ENCODE measurements around the gene LDLRAD3.
"Not testable (repeated sequence)": the region's sequence is repeated elsewhere in the genome, so short reads cannot be mapped to it uniquely, and the experiment has no call there.

The LDLRAD3 gene

DNA sequence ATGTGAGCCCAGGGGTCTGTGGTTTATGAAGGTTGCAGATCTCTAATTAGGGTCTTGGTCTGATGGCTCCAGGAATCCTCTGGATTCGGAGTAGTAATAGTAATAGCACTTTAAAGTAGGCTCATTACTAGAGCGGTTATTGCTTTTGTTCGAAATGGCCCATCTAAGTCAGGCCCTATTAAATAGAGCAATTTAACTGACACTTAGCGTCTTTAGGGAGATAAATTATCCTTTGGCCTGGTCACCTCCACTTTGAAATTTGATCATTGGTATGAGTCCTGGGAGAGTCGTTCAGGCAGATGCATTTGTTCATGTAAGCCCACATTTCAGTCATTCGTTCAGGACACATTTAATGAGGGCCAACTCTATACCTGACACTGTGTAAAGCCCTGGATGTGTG lies 54.8 kb downstream of the LDLRAD3 start:
- DNase-seq, result no peak

DNA sequence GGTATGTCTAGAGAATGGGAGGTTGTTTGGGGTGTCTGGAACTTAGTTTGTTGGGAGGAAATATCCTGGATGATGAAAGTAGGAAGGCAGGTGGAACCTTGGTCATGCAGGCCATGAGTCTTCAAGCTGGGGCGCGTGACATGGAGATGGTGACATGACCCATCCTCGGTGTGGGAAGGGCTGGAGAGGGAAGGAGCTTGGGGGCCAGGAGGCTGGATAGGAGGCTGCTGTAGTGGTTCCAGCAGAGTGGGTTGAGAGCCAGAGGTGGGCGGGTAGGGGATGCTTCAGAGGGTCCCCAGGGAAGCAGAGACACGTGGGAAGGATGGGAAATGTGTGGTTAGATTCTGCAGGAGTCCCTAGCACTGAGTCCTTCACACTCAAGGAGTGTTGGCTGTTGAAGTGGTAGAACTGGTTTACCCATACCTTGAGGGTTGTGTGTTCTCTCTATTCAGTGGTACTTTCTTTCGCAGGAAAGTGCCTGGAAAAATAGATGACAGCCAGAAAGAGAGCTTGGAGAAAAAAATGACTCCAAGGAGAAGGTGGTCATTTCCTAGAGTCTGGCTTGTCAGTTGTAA lies 56.8 kb downstream of the LDLRAD3 start:
- no peak for DNase-seq

DNA sequence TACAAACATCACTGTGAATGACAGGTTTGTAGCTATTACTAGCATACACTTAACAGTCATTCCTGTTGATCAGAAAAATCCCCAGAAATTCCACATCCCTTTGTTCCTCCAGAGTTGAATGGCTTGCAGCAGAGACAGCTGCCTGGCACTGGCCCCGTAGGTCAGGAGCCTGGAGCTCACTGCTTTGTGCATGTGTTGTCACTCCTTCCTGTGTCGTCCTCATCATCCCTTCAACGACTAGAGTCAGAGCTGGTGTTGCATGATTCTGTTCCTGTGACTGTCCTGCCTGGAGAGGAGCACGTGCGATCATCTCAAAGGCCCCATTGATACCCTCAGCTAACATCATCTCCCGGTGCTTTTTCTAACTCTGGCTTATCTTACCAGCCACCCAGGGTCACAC lies 58.3 kb downstream of the LDLRAD3 start:
- DNase-seq, result no peak

DNA sequence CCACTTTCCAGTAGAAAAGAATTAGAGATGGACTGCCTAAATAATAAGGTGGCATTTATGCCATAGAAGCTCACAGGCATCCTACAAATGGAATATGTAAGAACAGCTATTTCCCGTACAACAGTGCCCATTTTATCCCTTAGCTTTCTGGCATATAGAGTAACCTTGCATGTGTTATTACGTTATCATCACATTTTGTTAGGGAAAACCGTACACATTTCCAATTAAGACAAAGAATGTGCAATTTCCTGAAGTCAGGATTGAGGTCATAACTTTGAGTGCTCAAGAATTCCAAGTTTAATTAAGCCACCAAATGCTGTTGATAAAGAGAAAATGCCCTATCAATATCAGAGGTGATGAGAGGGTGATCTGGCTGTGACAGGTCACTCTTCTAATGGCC lies 58.9 kb downstream of the LDLRAD3 start:
- DNase-seq, result no peak

DNA sequence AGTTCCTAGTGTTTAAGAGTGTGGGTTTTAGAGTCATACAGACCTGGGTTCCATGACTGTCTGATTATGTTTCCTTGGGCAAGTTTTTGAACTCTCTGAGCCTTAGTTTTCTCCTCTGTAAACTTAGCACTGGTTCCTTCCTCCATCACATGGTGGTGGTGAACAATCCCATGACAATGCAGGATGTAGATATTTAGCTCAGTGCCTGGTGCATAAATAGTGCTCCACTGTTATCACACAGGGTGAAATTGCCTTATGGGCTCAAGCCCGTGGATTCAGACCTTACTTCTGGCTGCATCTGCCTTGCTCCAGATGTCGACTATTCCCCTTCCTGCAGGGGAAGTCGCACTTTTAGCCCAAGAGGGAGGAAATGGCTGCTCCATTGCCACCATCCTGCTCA lies 62.7 kb downstream of the LDLRAD3 start:
- DNase-seq, result no peak

DNA sequence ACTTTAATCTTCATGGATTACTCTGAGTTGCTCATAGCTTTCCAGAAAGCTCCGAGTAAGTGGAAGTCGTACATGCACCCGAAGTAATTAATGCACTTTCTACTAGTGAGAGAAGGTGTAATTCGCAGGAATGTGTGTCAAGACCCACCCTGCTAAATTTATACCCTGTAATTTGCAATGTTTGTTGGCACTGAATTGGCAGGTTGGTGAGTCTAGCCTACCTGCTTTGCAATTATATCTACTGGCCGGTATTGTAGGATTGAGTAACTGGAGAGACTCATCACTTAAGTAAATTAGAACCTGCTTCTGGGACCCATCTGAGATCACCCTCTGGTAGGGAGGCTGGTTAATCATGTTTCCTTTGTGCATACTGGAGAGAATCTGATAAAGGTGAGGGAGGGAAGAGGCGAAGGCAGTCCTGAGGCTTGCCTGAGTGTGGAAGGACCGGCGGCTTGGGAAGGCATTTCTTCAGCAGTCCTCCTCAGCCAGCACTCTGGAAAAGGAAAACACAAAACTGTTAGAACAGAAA lies 63.3 kb downstream of the LDLRAD3 start:
- DNase-seq, result no peak

DNA sequence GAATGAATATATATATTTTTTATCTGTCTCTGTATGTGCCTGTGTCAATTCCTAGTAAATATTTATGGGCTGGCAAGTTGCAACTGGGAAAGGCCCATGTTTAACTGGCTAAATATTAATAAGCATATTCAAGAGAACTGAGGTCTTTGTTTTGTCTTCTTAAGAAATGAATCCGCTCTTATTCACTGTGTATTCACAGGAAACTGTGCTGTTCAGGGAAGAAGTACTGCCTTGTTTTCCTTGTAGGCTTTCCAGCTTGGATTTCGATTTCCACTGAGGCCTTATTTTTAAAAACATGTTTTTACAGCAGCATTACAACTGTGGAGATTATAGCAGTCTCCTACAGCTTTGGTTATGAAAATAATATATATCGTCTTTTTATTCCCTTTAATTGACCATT lies 64.7 kb downstream of the LDLRAD3 start:
- DNase-seq, result no peak

DNA sequence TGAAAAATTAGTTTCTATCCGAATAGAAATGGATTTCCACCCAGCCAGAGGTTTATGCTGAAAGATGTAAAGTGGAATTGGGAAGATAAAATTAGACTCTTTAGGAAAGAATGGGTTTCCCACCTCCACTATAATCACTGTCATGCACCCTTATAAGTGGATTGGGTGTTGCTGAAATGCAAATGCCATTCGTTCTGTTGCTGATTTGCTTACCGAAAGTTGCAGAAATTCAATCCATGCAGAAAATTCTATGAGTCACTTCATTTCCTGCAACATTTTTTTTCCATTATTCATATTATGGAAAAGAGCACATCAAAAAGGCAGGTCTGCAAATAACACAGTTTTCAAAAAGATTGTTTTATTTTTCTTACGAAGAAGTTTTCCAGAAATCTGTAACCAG lies 65.6 kb downstream of the LDLRAD3 start:
- DNase-seq, result no peak

DNA sequence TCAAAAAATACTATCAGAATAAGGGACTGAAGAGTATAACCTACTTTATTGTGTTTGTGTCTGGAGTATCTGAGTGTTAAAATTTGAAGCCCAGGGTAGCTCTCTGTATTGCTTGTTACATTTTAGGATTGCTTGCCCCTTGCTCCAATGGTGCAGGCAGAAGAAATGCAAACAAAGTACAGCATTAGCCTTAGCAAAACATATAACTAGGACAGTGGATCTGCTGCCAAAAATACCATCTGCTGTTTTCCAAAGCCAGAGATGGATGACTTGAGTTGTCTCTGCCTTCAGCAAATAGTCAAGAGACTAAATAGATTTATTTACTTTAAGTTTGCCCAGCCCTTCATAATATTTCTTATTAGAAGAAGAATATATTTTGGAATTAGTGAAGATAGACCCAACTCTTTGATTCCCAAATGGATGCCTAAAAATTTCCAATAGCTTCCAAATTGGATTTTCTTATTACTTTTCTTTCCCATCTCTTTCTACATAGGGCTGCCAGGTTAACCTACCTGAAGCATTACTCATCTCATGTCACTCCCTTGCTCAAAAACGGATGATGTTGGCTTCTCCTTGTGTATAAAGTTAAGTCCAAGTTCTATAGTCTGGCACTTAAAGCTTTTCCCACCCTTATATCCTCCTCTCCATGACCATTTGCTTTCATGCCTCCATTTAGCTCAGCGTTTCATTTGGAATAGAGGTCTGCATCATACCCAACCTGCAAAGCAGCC lies 66.3 kb downstream of the LDLRAD3 start:
- DNase-seq, result peak; percentile 24

DNA sequence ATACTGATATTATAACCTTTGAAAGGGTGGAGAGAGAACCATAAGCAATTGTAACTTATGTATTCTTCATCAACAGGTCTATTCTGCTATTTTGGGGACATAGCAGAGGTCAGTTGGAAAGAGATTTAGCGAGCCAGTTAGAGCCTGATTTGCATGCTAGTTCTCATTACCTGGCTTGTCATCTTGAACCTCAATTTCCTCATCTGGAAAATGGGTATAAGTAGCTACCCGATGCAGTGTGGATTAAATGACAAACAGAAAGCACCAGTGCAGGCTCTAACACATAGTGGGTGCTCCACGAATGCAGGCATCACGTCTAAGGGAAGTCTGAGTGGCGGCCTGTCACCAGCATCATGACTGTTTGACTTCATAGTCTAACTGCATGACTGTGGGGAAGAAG lies 67.7 kb downstream of the LDLRAD3 start:
- DNase-seq, result no peak

DNA sequence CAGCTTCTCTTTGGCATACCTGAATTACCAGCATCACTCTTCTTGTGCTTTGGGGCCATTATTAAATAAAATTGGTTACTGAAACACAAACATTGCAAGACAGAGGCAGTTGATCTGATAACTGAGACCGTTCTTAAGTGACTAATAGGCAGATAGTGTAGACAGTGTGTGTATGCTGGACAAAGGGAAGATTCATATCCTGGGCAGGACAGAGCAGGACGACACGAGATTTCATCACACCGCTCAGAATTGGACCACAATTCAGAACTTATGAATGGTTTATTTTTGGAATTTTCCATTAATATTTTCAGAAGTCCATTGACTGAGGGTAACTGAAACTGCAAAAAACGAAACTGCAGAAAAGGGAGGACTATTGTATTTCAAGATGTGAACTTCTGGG lies 68.6 kb downstream of the LDLRAD3 start:
- no peak for DNase-seq

DNA sequence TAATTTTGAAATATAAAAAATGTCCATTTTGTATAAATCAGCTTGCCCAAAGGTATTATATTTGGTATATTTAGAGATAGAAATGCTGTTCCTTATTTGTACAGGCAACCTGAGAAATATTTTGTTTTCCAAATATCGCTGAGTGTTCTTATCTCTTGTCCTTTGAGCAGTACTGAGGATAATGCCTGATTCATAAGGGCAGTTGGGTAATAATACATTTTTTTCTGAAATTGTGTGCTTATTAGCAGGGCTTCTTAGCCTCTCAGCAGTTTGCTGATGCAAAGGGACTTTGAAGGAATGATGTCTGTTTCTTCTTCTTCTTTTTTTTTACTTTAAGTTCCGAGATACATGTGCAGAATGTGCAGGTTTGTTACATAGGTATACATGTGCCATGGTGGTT lies 69.1 kb downstream of the LDLRAD3 start:
- DNase-seq, result no peak

DNA sequence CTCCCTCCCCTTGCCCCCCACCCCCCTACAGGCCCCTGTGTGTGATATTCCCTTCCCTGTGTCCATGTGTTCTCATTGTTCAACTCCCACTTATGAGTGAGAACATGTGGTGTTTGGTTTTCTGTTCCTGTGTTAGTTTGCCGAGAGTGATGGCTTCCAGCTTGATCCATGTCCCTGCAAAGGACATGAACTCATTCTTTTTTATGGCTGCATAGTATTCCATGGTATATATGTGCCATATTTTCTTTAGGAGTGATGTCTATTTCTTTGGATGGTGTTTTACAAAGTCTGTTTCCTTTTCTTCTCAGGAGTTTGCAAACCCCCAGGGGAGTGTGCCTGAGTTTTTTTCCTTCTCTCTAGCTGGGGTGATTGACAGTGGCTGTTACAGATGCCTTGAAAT lies 69.6 kb downstream of the LDLRAD3 start:
- not testable (repeated sequence) for DNase-seq

DNA sequence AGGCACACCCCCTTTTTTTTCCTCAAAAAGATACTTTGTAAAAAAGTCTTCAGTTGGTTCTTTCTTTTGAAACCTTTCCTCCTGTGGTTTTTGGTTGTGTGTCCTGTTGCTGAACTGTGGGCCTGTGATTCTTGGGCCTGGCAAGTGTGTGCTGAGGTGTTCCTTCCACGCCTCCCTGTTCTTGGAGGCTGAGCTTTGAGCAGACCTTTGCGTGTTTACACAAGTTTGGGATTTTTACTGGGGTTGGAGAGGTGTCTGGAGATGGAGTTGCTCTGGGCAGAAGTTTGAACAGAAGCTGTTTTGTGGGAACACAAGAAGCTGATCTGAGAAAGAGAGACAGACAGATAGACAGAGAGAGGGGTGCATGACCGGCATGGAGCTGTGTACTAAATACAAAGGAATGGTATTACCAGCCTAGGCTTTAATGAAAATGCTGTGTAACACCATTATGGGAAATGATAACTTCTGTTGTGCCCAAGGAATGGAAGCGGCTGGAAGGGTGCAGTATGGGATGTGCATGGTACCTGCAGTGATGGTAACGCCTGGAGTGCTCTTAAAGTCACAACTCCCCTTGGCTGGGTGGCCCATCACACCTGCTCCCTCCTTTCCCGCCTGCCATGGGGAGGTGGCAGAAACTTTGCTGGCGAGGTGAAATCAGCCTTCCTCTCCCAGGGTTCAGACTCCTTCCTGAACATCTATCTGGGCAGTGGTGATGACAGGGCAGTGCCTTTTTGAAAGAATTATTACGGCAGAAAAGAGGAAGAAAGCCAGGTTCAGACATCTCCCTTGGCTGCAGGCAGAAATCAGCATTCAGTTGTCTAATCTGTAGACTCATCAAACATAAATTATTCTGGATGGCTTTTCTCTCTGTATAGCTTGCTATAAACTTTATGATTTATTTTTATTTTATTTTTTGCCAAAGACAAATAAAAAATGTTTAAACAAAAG lies 70.4 kb downstream of the LDLRAD3 start:
- no peak for DNase-seq

DNA sequence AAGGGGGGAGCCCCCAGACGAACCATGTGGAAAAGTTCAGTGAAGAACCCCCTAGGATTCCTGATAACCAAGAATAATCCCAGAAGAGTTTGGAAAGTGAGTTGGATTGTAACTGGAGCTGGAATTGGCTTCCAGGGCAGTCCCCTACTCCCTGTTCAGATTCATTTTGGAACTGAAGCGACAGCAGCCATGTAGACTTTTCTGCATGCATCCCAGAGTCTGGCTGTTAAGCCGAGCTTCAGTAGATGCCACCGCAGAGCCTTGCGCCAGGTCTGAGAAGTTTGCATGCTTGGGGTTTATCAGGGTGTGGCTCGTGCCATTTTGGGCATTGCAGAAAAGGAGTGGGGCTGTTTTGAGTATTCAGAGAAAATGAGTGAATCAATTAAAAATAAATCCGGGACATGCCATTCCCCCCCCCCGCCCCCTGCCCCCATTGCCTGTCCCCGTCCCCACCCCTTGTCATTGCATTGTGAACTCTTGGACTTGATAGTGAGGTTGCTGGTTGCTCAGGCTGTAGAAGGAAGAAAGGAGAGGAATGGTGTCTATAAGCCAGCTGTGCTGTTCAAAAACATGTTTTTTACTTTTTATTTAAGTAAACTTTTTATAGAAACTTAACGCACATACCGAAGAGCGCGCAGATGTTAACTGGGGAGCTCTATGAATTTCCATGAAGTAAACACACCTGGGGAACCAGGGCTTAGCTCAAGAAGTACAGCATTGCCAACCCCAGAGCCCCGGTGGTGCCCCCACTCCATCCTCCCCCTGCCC lies 71.2 kb downstream of the LDLRAD3 start:
- no peak for DNase-seq

DNA sequence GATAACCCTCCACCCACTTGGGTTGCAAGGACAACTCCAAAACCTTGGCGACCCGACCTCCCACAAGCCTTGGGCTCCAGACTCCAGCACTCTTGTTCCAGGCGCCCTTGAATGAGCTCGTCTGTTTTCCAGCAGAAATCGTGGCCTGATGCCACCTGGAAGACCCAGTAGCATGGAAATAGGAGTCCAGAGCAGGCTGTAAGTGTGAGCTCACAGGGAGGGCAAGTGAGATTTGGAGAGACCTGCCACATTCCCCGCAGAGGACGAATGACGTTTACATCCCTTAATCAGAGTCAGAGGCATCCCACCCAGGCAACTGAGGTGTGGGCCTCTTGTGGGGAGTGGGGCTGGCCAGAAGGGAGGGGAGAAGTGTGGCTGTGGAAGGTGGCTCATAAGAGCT lies 71.9 kb downstream of the LDLRAD3 start:
- DNase-seq, result no peak

DNA sequence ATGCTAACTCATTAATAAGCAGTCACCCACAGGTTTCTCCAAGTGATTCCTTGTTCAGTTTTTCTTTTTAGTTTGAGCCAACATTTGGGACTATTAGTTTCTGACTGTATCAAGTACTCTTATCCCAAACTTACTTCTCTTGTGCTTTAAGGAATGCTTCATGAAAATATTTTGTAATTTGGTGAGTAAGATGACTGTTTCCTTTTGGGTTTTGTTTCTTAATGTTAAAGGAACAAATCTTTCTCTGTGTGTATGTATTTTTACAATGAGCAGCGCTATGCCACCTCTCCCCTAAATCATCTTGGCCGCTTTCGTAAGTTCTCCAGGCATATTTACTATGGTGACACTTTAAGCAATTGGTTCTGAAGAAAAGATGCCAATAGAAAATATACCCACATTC lies 72.4 kb downstream of the LDLRAD3 start:
- DNase-seq, result no peak

DNA sequence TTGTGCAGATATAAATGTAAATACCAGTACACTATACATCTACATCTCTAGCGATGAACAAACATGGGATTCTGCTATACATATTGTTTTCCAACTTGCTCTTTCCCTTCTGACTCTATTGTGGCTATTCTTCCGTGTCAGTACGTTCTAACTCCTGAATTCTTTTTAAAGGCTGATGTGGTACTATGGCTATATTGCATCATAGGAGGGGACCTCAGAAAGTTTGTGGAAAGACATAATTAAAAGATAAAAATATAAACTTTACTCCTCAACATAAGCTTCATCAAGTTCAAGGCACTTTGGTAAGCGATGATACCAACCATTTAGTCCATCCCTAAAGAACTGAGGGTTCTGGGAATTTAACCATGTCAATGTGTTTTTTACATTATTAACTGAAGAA lies 72.8 kb downstream of the LDLRAD3 start:
- no peak for DNase-seq

DNA sequence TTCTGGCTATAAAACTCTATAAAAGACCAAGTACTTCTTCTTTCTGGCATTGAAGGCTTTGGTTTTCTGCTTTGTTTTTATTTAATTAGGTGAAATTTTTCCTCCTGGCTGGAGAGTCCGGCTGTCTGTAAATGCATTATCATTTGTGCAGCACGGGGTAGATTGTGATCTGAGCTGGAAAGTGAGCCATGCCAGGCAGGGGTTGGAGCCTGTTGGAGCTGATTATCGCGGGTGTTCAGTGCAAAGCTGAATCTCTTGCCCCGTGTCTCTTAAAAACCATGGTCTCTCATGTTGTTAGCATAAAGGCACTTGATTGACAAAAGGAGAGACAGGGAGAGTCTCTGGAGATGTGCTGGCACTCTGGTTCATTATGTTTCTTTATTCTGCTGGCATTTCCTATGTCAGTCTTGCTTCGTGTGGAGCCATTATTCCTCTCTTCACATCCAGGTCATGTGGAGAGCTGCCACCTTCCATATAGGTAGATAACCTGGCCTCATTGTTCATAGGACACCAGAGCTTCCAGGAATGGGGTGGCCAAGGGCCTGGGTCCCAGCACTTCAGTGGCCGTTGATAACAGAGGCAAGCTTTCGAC lies 75.2 kb downstream of the LDLRAD3 start:
- DNase-seq, result no peak

DNA sequence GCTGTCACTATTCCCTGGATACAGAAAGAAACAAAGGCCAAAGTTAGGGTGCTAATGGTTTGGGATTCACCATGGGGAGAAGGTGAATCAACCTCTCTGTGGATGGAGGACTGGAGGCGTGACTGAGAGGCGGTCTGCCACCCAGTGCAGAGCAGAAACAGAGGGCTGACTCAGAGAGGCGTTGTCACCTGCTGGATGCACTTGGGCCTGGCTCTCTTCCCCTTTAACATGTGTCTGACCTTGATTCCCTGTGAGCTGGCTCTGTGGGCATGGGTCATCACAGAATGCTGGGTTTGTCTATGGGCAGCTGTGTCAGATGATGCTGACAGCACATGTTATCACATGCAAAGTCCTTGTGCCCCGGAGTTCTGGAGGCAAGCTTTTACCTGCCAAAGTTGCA lies 75.9 kb downstream of the LDLRAD3 start:
- DNase-seq, result no peak

DNA sequence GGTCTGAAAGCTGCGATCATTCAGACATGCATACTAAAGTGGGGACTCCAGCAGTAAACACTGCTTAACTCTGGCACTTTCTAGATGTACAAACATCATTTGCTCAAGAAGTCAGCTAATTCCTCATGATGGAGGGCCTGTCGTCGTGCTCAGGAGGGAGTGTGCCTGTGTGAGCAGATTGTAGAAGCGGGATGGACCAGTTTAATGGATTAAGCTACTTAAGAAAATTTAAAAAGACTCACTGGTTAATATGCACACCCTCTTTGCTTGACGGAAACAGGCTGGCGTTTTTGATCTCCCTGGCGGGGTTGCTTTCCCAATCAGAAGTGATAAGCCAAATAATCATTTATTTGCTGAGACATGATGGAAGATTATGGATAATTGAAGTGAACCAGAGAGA lies 79.0 kb downstream of the LDLRAD3 start:
- DNase-seq, result no peak

DNA sequence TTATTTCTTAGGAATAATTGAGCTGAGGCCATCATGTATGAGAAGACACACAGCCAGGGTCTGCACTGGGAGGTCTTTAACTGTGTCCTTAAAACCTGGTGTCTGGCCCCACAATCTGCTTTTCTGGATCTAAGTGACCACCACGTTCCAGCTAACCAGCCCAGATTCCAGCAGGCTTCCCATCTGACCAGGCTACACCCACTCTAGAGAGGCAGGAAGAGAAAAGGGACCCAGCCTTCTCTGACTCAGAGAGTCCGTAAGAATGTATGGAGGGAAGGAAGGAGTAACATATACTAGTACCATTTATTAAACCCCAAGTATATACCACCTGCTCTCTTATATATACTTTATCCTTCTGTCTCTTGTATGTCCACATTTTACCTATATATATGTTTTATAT lies 80.1 kb downstream of the LDLRAD3 start:
- no peak for DNase-seq

DNA sequence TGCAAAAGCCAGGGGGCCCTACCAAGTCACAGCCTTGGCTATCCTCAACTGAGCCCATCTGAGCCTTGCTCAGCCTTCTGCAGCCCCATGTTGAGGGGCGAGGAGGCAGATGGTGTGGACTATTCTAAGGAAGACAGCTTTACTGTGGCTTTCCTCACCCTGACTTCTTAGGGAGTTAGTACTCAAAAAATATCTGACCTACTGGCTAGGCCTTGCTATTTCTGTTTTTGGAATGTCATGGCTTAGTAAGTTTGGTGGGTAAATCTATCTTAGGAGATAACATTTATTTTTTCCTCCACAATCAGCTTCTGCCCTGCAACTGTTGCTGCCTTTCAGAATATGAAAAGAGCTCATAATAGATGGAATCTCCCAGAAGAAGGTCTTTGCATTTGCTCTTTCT lies 80.9 kb downstream of the LDLRAD3 start:
- no peak for DNase-seq

Data from NCI-H1092 (cell line).